HepG2 (cell line): Measurements from ENCODE around the gene NARF. TPM values are rescaled to one million over a fixed set of nuclear protein-coding genes. Genes with fewer than 3 reads are reported as not detected.

Experiments used
- CREB1 ChIP-seq, 2 experiments: fragments of 450-650 bp in 1 of 2; IDR thresholded peaks; 2 replicates each; pipeline ENCODE4 v1.6.1; 2016 to 2017; ENCODE audit warnings: control low read depth in 1 of 2, mild to moderate bottlenecking in 1 of 2, missing compliant biosample characterization in 1 of 2, missing genetic modification characterization in 1 of 2
- DNMT3B ChIP-seq: conservative IDR thresholded peaks from 2 replicates; pipeline ENCODE4 v1.6.1; 2016; ENCODE audit warnings: missing biosample characterization, control low read depth
- FOXM1 ChIP-seq: sonication (generic); formaldehyde crosslinking; IDR thresholded peaks from 2 replicates; pipeline ENCODE4 v1.5.0; 2020; ENCODE audit warnings: missing genetic modification reagents
- MXD3 ChIP-seq: IDR thresholded peaks from 2 replicates; pipeline ENCODE4 v1.6.1; 2016; ENCODE audit warnings: mild to moderate bottlenecking, missing biosample characterization, missing genetic modification reagents
- PAF1 ChIP-seq: IDR thresholded peaks from 2 replicates; pipeline ENCODE4 v1.6.1; 2016; ENCODE audit warnings: missing genetic modification reagents, missing compliant biosample characterization
- RARG ChIP-seq: sonication (generic); formaldehyde crosslinking; IDR thresholded peaks from 2 replicates; pipeline ENCODE4 v1.4.0; 2020; ENCODE audit warnings: low read depth, mild to moderate bottlenecking, missing genetic modification reagents
- SALL2 ChIP-seq: sonication (generic); formaldehyde crosslinking; IDR thresholded peaks from 2 replicates; pipeline ENCODE4 v1.8.1; 2023; ENCODE audit warnings: mild to moderate bottlenecking, missing genetic modification reagents, inconsistent platforms
- ZBTB2 ChIP-seq: sonication (generic); formaldehyde crosslinking; IDR thresholded peaks from 2 replicates; pipeline ENCODE4 v1.8.0; 2022; ENCODE audit warnings: low read depth, missing genetic modification reagents
- ZBTB37 ChIP-seq: sonication (generic); formaldehyde crosslinking; IDR thresholded peaks from 2 replicates; pipeline ENCODE4 v1.4.0; 2020; ENCODE audit warnings: mild to moderate bottlenecking, missing genetic modification reagents
- ZBTB40 ChIP-seq, 2 experiments: fragments of 450-650 bp in 1 of 2; sonication (generic) in 1 of 2; formaldehyde crosslinking in 1 of 2; IDR thresholded peaks; 2 replicates each; pipeline versions ENCODE4 v1.6.1 to v1.8.0; 2016 to 2022; ENCODE audit warnings: antibody characterized with exemption in 1 of 2, mild to moderate bottlenecking in 1 of 2, missing genetic modification reagents in 1 of 2
- ZC3H13 ChIP-seq: sonication (generic); formaldehyde crosslinking; IDR thresholded peaks from 2 replicates; pipeline ENCODE4 v1.8.1; 2023; ENCODE audit warnings: mild to moderate bottlenecking, missing genetic modification reagents, moderate library complexity
- ZNF597 ChIP-seq: sonication (generic); formaldehyde crosslinking; IDR thresholded peaks from 2 replicates; pipeline ENCODE4 v1.5.0; 2020; ENCODE audit warnings: missing genetic modification reagents
- ZNF780A ChIP-seq: sonication (generic); formaldehyde crosslinking; IDR thresholded peaks from 2 replicates; pipeline ENCODE4 v1.8.0; 2022; ENCODE audit warnings: mild to moderate bottlenecking, missing genetic modification reagents, moderate library complexity
- ZSCAN22 ChIP-seq: sonication (generic); formaldehyde crosslinking; IDR thresholded peaks from 2 replicates; pipeline ENCODE4 v1.4.0; 2020; ENCODE audit warnings: mild to moderate bottlenecking, missing genetic modification reagents
- ZZZ3 ChIP-seq: sonication (generic); formaldehyde crosslinking; IDR thresholded peaks from 2 replicates; pipeline ENCODE4 v1.4.0; 2020; ENCODE audit warnings: missing genetic modification reagents, mild to moderate bottlenecking, borderline replicate concordance
- polyA plus RNA-seq, 8 experiments: library from polyadenylated mRNA; depleted of rRNA in 3 of 8; stranded (reverse) in 7 of 8; unstranded in 1 of 8; fragments of >200 nt; fragmentation: Illumina TruSeq in 4 of 8; extraction: Trizol in 4 of 8; gene quantifications; 2 replicates each; pipeline versions ENCODE4 v1.2.1 to v1.2.3, GENCODE V29; 2011 to 2016; ENCODE audit warnings: low read depth in 4 of 8, missing spikeins in 1 of 8, mixed read lengths in 1 of 8; ENCODE audit not compliant: insufficient read depth in 1 of 8
- total RNA-seq, 5 experiments: library from RNA; depleted of rRNA; stranded (reverse); fragments of >200 nt; fragmentation: Illumina TruSeq; extraction: Trizol; gene quantifications; 2 replicates each; pipeline ENCODE4 v1.2.3, GENCODE V29; 2016; ENCODE audit warnings: low read depth in 1 of 5

The NARF gene
- total and polyA plus RNA-seq, 2 of the 13 experiments (the other 11 are each of a cell fraction or from before 2014, with no cell fraction given), result 61.1 to 144 TPM

GRCh38 chr17:82450357-82451106 is 8.0 kb upstream of the NARF start, which contains the start of gene CYBC1 (continued):
- TF ChIP-seq CREB1 (IDR thresholded peaks at IDR 0.05) (peak; percentile 56), CREB1 (CRISPR knock-in tag; IDR thresholded peaks at IDR 0.05) (no peak), RARG (CRISPR knock-in tag) (no peak), ZNF597 (CRISPR knock-in tag) (no peak), ZBTB2 (CRISPR knock-in tag) (peak; percentile 96), MXD3 (peak; percentile 98), PAF1 (CRISPR knock-in tag) (no peak), ZNF780A (CRISPR knock-in tag) (no peak), ZBTB40 (IDR thresholded peaks at IDR 0.05) (no peak), ZBTB40 (CRISPR knock-in tag; IDR thresholded peaks at IDR 0.05) (peak; percentile 85), SALL2 (CRISPR knock-in tag) (no peak; the same call in none of the 2 replicates), FOXM1 (no peak), ZSCAN22 (CRISPR knock-in tag) (no peak), ZBTB37 (CRISPR knock-in tag) (no peak), ZC3H13 (CRISPR knock-in tag) (peak; percentile 82), DNMT3B (CRISPR knock-in tag) (no peak), ZZZ3 (no peak)
